Psoas muscle (tissue), 8 donors: Measurements from ENCODE around the gene TPRN. TPM values are rescaled to one million over a fixed set of nuclear protein-coding genes. Genes with fewer than 3 reads are reported as not detected.
"Not testable (repeated sequence)": the region's sequence is repeated elsewhere in the genome, so short reads cannot be mapped to it uniquely, and the experiment has no call there.

Source experiments
- ATAC-seq, 4 donors: fragments of 200-7000 bp; cut with Tn5 transposase; one replicate each; pipeline ENCODE4 v1.9.1; 2020; ENCODE audit warnings: moderate library complexity in 3 of 4, mild to moderate bottlenecking in 2 of 4
- DNase-seq, 2 donors: peaks; one replicate each; pipeline ENCODE4 v3.0.0-alpha.2; 2020
- H3K27ac ChIP-seq: fragments of 200-600 bp; one replicate; pipeline ENCODE4 v1.8.0; 2022
- H3K27me3 ChIP-seq, 3 donors: fragments of 200-600 bp in 1 of 3; one replicate each; pipeline versions ENCODE4 v1.6.1 to v1.8.0; 2013 to 2022; ENCODE audit warnings: low read length in 2 of 3, mild to moderate bottlenecking in 2 of 3, moderate library complexity in 1 of 3; ENCODE audit not compliant: insufficient read depth in 3 of 3
- H3K36me3 ChIP-seq, 2 donors: fragments of 200-600 bp in 1 of 2; one replicate each; pipeline versions ENCODE4 v1.6.1 to v1.8.0; 2013 to 2022; ENCODE audit warnings: low read depth in 1 of 2, mild to moderate bottlenecking in 1 of 2, moderate library complexity in 1 of 2; ENCODE audit not compliant: insufficient read depth in 1 of 2
- H3K4me1 ChIP-seq: fragments of 200-600 bp; one replicate; pipeline ENCODE4 v1.8.0; 2022
- H3K4me3 ChIP-seq: fragments of 200-600 bp; one replicate; pipeline ENCODE4 v1.8.0; 2022; ENCODE audit warnings: mild to moderate bottlenecking
- H3K9me3 ChIP-seq: fragments of 200-600 bp; one replicate; pipeline ENCODE4 v1.8.0; 2022
- CTCF ChIP-seq: fragments of 200-600 bp; IDR thresholded peaks from one replicate; pipeline ENCODE4 v1.8.0; 2022; ENCODE audit warnings: antibody characterized with exemption
- WGBS, 3 donors: extraction: QIAGEN DNeasy Blood & Tissue Kit; methylation state at CpG; one replicate each; pipeline versions ENCODE4 v1.1.6 to v1.1.7; 2013; 5-methylcytosine and 5-hydroxymethylcytosine counted together
- intact Hi-C, 2 donors: fragments of 100-400 bp; cut with DNase I; formaldehyde crosslinking; loops; one replicate each; pipeline versions ENCODE4 v1.11.0 to v1.14.2; 2022
- polyA plus RNA-seq, 3 donors: library from polyadenylated mRNA; stranded (reverse); fragments of 200-250 nt; gene quantifications; one replicate each; pipeline ENCODE4 v1.2.3, GENCODE V29; 2013
- total RNA-seq, 4 donors: library from RNA; stranded (reverse); fragmentation: NEBNext Ultra II Directional in 2 of 4; extraction: Animal tissue kit (Norgen Biotek cat#: 25700) in 2 of 4; gene quantifications; one replicate each; pipeline versions ENCODE4 v1.2.1 to v1.2.4, GENCODE V29; 2021 to 2023
- donor health status: healthy with polysubstance abuse.
- donor health status: DM: no; HTN: no; CAD: no; lungs with moderate emphysema.
- donor health status: Bipolar disorder and iron deficiency.
- donor health status: healthy.
- donor health status: DM: yes; HTN: yes; CAD: no.
- donor health status: DM: no; HTN: no; CAD: no.
- donor health status: DM: no; HTN: no; CAD: no.
- donor health status: DM: yes; HTN: yes; CAD: no.

The TPRN gene
- total and polyA plus RNA-seq, 7 donors, result 3.6 to 11.3 (median 8.6) TPM

GRCh38 chr9:137242269-137243203, 42.0 kb upstream of the TPRN start:
- H3K9me3 ChIP-seq, result no peaks in the 10 kb centered on the region
- intact Hi-C loops, result no loop called here
- TF ChIP-seq CTCF, result no peak
- ATAC-seq (no peak), DNase-seq (no peak)
- no peaks in the 10 kb centered on the region for H3K27me3 ChIP-seq
- WGBS, 3 donors, result 65 to 71% (median 66%) methylated on average over 36 of the region's 36 CpGs
- peak overlapping the region; percentile 97 for H3K4me3 ChIP-seq
- H3K36me3 ChIP-seq, result peaks cover 0 to 23% of the 10 kb centered on the region in 2 donors
- H3K27ac ChIP-seq, result peak overlapping the region; percentile 98
- H3K4me1 ChIP-seq, result peaks cover 55% of the 10 kb centered on the region

- peaks cover 62% of the 10 kb centered on the region for H3K4me1 ChIP-seq
- H3K9me3 ChIP-seq, result no peaks in the 10 kb centered on the region
- DNase-seq, result peak; percentile 79 to 88
- intact Hi-C loops, result no loop called here
- H3K4me3 ChIP-seq, result peak overlapping the region; percentile 97
- peaks cover 0 to 23% of the 10 kb centered on the region in 2 donors for H3K36me3 ChIP-seq
- WGBS, 3 donors, result 1 to 2% (median 1%) methylated on average over 36 to 83 of the region's 83 CpGs
- no peaks in the 10 kb centered on the region for H3K27me3 ChIP-seq
- ATAC-seq, result peak; percentile 23 to 48 (median 34)
- no peak for TF ChIP-seq CTCF
- peak overlapping the region; percentile 98 for H3K27ac ChIP-seq
Observed at GRCh38 chr9:137241490-137242268, 41.1 kb upstream of the TPRN start.

- TF ChIP-seq CTCF, result no peak
- Histone ChIP-seq H3K4me1 (peaks cover 63% of the 10 kb centered on the region), H3K36me3 (peaks cover 0 to 23% of the 10 kb centered on the region in 2 donors), H3K4me3 (peak within 1 kb of the TSS; percentile 97), H3K9me3 (no peaks in the 10 kb centered on the region), H3K27me3 (no peaks in the 10 kb centered on the region), H3K27ac (peak within 1 kb of the TSS; percentile 98)
- intact Hi-C loops, result no loop called here
- 0 to 2% (median 1%) methylated on average over 48 to 67 of the region's 67 CpGs for WGBS, 3 donors
- ATAC-seq, result peak; percentile 80 to 90 (median 84)
- peak; percentile 100 for DNase-seq
Observed at GRCh38 chr9:137240841-137241489, 40.4 kb upstream of the TPRN start, which contains the start of gene TUBB4B. Gene TUBB4B (plus strand): TSS chr9:137241287. CDS start chr9:137241361, 74 bp downstream.

- TF ChIP-seq CTCF, result no peak
- WGBS, 3 donors, result 0 to 1% (median 0%) methylated on average over 39 to 58 of the region's 58 CpGs
- H3K4me1 ChIP-seq, result peaks cover 65% of the 10 kb centered on the region
- peak overlapping the region; percentile 97 for H3K4me3 ChIP-seq
- H3K9me3 ChIP-seq, result no peaks in the 10 kb centered on the region
- peaks cover 0 to 23% of the 10 kb centered on the region in 2 donors for H3K36me3 ChIP-seq
- DNase-seq, result peak; percentile 80 to 88
- peak overlapping the region; percentile 98 for H3K27ac ChIP-seq
- peak; percentile 29 to 46 (median 42) for ATAC-seq
- no peaks in the 10 kb centered on the region for H3K27me3 ChIP-seq
- intact Hi-C loops, result no loop called here
Observed at GRCh38 chr9:137240318-137240840, 39.8 kb upstream of the TPRN start.

GRCh38 chr9:137239541-137240200, 39.1 kb upstream of the TPRN start:
- peaks cover 0 to 23% of the 10 kb centered on the region in 2 donors for H3K36me3 ChIP-seq
- ATAC-seq, H3K27me3 ChIP-seq, intact Hi-C loops, H3K9me3 ChIP-seq, DNase-seq: not testable (repeated sequence)
- 50 to 55% (median 52%) methylated on average over 27 of the region's 27 CpGs for WGBS, 3 donors
- H3K4me1 ChIP-seq, result peaks cover 62% of the 10 kb centered on the region
- peak overlapping the region; percentile 97 for H3K4me3 ChIP-seq
- H3K27ac ChIP-seq, result peak overlapping the region; percentile 98
